GM12874 (cell line): ENCODE measurements around the gene KCMF1.

Experiments
- TF ChIP-seq, protein P1 (sequence below): IDR thresholded peaks from 2 replicates; pipeline ENCODE4 v1.5.1; 2011; ENCODE audit warnings: low read depth, mild to moderate bottlenecking, control low read depth, low read length, moderate library complexity; ENCODE audit not compliant: insufficient read depth

Gene KCMF1

DNA sequence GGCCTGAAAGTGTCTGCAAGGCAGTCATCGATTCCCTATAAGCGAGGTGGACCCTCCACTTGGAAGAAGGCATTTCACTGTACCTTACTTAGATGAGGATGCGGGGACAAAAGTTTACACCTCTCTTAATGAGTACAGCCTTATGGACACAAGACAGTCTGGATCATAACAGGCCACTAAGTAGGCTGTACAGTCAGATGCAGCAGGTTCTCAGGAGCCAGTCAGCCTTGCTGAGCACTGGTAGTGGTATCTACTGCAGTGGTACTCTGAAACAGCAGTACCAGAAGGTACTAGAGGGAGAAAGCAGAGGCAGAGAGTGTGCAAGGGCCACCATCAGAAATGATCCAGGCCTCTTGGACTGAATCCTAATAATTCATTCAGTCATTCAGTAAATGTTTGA lies 77.6 kb downstream of the KCMF1 start:
- TF ChIP-seq, protein P1, sequence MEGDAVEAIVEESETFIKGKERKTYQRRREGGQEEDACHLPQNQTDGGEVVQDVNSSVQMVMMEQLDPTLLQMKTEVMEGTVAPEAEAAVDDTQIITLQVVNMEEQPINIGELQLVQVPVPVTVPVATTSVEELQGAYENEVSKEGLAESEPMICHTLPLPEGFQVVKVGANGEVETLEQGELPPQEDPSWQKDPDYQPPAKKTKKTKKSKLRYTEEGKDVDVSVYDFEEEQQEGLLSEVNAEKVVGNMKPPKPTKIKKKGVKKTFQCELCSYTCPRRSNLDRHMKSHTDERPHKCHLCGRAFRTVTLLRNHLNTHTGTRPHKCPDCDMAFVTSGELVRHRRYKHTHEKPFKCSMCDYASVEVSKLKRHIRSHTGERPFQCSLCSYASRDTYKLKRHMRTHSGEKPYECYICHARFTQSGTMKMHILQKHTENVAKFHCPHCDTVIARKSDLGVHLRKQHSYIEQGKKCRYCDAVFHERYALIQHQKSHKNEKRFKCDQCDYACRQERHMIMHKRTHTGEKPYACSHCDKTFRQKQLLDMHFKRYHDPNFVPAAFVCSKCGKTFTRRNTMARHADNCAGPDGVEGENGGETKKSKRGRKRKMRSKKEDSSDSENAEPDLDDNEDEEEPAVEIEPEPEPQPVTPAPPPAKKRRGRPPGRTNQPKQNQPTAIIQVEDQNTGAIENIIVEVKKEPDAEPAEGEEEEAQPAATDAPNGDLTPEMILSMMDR, result no peak

DNA sequence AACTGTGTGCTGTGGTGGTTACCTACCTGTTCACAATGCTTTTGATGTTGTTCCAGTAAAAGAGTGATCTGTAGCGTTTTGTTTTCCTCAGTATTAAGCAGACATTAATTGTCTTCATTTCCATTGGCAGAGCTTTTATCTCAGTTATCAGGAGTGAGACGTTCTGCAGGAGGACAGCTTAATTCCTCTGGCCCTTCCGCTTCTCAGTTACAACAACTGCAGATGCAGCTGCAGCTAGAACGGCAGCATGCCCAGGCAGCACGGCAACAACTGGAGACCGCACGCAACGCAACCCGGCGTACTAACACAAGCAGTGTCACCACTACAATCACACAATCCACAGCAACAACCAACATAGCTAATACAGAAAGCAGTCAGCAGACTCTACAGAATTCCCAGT lies 78.3 kb downstream of the KCMF1 start:
- TF ChIP-seq, protein P1, result no peak

DNA sequence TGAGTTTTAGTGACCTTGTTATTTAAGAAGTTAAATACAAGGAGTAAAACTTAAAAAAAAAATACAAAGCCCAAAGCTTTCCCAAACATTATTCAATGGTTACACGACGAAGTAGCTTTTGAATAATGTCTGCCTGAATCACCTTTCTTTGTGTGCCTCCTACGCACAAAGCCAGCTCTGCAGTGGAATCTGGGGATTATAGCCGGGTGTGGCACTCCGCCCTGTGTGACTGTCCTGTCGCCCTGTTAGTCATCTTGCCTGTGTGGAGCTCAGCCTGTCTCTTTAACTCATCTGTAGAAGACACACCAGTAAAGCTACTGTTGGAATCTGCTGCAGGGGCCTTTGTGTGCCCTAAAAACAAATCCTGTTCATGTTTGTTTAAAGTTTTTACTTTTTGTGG lies 82.8 kb downstream of the KCMF1 start:
- TF ChIP-seq, protein P1, result no peak

GRCh38 chr2:85057226-85057962 lies 86.4 kb downstream of the KCMF1 start:
- TF ChIP-seq, protein P1, result no peak

- TF ChIP-seq, protein P1, result no peak
Measured at GRCh38 chr2:85061896-85062295, 90.9 kb downstream of the KCMF1 start.

- TF ChIP-seq, protein P1, result no peak
Measured at GRCh38 chr2:85062565-85062964, 91.6 kb downstream of the KCMF1 start.

DNA sequence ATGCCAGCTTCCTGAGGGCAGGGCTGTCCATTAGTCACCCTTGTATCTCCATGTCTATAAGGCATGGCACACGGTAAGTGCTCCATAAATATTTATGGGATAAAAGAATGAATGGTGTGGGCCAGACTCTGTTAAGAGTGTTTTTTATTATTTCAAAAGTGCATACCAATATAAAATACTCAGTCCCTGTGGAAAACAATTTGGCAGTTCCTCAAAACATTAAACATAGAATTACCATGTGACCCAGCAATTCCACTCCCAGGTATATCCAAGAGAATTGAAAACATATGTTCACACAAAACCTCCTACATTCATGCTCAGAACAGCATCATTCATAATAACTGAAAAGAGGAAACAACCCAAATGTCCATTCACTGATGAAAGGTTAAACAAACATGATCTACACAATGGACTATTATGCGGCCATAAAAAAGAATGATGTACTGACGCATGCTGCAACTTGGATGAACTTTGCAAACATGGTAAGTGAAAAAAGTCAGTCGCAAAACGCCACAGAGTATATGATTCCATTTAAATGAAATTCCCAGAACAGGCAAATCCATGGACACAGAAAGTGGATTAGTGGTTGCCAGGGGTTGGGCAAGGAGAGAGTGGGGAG lies 93.1 kb downstream of the KCMF1 start:
- TF ChIP-seq, protein P1, result no peak
